Sciatic nerve (tissue), 2 donors: ENCODE measurements around the gene CDCA4. TPM values are rescaled to one million over a fixed set of nuclear protein-coding genes. Genes with fewer than 3 reads are reported as not detected.

ENCODE experiments used
- ATAC-seq: fragments of 200-7000 bp; cut with Tn5 transposase; one replicate; pipeline ENCODE4 v1.9.1; 2020; ENCODE audit warnings: mild to moderate bottlenecking, moderate library complexity
- DNase-seq: peaks from one replicate; pipeline ENCODE4 v3.0.0-alpha.2; 2020; ENCODE audit warnings: low spot score
- intact Hi-C: fragments of 100-400 bp; cut with DNase I; formaldehyde crosslinking; loops from one replicate; pipeline ENCODE4 v1.14.2; 2022
- total RNA-seq: library from RNA; stranded (reverse); fragmentation: NEBNext Ultra II Directional; extraction: Animal tissue kit (Norgen Biotek cat#: 25700); gene quantifications from one replicate; pipeline ENCODE4 v1.2.1, GENCODE V29; 2021
- donor health status: DM: no; HTN: no; CAD: no.
- donor health status: DM: no; HTN: no; CAD: no.

CDCA4 gene
- total RNA-seq, 1 donor from 2014 or later, result 5.5 TPM

DNA sequence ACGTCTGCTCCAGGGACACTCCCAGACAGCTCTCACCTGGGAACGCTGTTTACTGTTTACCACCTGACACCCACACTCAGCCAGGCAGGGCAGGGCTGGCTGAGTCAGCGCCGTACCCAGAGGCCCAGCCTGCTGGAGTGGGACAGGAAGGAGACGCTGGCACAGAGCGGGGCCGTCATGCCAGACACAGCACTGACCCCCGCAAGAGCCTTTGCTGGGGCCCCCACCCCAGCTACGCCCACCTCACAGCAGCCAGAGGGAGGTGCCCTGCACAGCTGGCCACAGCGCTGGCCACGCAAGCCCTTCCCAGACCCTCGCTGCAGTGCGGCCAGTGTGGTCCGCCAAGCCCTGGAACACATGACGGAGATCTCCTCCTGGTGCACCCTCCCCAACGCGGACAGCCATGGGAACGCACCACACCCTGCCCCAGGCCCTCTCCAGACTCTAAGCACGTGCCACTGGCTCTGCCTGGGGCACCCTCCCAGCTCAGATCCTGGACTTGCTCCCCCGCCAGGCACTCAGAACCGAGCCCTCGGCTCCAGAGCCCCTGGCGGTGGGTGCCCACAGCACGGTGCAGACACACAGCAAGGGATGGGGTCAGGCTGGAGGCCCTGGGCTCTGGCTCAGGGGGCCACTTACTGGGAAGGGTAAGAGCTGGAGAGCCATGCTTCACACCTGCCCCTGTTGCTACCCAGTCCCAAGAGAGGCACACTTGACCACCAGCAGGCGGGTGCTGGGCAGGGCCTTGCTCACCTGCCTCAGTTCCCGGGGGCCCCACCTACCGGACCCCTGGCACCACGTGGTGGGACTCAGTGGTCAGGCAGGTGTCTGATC lies 48.4 kb downstream of the CDCA4 start:
- DNase-seq (no peak), ATAC-seq (peak; percentile 65)
- intact Hi-C loops, result no loop called here

DNA sequence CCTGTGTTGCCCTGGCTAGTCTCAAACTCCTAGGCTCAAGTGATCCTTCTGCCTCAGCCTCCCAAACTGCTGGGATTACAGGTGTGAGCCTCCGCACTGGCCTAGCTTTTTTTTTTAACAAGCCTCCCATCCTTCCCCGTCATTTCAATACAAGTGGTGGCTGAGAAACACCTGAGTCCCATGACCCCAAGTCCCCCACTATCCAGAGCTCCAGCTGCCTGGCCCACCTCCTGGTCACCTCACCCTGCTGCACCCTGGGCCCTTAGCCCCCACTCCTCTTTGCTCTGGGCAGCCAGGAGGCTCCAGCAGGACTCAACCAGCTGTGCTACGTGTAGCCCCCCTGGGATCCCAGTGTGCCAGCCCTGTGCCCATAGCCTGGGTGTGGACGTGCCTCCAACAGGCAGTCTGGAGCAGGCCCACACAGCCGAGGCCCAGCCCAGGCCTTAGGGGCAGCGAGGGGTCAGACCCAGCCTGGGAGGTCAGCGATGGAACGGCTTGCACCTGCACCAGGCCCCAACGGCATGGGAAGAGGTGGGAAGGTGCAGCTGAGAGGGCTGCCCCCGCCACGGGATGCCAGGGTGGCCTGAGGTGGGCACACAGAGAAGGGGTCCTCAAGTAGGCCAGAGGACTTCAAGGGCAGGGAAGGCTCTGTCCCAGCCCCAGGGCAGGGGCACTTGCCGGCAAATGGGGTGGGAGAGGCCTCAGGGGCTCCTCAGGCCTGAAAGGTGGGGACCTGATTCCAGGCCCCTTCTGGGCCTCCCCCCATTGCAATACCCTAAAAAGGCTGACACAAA lies 49.2 kb downstream of the CDCA4 start:
- no peak for ATAC-seq
- intact Hi-C loops, result no loop called here
- DNase-seq, result no peak

DNA sequence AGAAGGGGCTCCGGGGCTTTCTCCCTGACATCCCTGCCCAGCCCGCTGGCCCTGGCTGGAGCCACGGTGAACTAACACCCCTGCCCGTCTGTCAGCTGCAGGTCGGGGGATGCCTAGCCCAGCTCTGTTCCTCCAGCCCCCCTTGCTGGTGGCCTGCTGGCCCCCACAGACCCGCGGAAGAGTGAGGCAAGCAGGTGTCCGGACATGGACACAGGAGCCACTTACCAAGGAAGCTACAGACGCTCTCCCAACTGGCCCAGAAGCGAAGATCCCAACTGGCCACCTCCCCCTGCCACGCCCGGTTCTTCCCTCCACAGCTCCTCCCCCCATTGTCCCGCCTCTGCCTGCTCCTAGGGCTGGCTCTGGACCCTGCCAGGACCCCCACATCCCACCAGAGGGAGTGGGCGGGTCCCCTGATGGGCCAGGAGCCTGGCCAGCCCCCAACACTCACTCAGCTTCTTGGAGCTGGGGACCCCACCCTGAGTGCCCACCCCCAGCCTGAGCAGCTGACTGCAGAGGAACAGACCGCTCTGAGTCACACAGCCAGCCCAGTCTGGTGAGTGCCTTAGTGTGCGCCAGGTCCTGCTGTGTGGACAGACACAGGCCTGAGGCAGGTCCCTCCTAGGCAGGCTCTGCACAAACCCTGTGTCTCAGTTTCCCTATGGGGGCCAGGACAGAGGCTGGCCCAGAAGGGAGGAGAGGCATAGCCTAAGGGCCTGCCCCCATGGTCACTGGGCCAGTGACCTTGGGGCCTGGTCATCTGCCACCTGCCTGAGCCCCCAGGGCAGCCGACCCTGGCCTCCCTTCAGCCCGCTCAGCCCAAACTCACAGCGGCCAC lies 50.4 kb downstream of the CDCA4 start:
- intact Hi-C loops, result no loop called here
- peak; percentile 63 for ATAC-seq
- DNase-seq, result peak; percentile 83

DNA sequence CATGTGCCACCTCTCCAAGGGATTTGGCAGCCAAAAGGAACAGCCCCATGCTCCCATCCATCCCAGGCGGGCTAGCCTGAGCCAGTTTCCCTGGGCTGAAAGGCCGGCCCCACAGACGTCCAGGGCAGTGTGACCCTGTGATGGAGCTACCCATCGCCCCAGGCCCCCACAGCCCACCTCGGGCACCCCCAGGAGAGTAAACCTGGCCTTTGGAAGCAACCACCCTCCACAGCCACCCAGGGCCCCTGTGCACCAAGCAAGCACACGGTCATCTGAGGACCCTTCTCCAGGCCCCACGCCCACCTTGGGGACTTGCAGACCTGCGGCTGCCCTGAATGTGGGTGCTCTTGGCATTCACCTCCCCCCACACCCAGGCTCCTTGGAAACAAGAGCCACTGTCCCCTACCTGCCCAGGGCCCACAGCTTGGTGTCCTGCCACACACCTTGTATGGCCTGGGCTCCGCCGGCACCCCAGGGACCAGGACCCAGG lies 51.1 kb downstream of the CDCA4 start:
- intact Hi-C loops, result no loop called here
- DNase-seq (no peak), ATAC-seq (no peak)

DNA sequence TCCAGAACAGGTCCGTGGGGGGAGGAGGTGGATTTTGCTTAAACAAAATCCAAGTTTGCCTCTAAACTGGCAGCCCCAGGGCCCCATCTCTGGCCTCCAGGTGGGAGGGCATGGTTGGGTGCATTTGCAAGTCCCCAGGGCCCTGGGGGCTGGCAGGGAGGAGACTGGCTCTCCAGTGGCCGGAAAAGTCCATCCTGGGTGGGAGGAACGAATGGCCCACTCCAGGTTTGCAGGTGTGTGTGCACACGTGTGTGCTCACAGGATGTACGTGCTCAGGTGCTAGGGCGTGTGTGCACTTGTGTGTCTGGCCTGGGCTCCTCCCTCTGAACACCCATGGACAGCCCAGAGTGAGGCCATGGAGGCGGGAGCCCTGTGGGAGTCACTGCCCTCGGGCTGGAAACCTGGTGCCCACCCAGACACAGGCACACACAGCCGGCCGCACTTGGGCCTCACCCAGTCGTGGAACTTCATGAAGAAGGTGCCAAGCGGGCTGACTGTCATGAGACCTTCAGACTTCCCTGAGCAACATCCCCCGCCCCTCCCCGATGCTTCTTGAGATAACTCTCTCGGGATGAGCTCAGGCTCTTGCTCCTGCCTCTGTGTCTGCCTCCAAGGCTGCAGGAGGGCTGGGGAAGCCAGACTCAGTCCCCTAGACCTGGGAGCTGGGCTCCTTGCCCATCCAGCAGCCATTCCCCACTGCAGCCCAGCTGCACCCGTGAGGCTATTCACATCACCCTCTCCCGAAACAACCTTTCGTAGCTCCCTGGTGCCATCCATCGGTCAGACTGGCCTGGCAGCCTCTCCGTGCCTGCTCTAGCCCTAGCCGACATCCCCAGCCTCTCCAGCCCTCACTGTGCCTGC lies 52.1 kb downstream of the CDCA4 start:
- ATAC-seq (no peak), DNase-seq (no peak)
- intact Hi-C loops, result no loop called here

DNA sequence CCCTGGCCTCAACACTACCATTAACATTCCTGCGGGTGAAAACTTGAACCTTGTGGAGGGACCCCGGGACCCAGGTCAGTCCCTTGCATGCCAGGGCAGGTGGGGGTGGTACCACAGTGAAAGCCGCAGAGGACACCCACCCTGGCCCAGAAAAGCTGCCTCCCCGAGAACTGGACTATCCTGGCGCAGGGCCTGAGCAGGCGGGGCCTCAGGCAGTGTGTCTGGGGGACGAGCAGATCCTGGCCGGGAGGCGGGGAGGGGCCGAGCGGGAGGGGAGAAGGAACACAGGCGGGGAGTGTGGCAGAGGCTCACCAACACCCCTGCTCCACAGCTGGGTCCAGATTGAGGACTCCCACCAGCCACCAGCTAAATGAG lies 52.7 kb downstream of the CDCA4 start:
- intact Hi-C loops, result no loop called here
- peak; percentile 74 for ATAC-seq
- peak; percentile 88 for DNase-seq

DNA sequence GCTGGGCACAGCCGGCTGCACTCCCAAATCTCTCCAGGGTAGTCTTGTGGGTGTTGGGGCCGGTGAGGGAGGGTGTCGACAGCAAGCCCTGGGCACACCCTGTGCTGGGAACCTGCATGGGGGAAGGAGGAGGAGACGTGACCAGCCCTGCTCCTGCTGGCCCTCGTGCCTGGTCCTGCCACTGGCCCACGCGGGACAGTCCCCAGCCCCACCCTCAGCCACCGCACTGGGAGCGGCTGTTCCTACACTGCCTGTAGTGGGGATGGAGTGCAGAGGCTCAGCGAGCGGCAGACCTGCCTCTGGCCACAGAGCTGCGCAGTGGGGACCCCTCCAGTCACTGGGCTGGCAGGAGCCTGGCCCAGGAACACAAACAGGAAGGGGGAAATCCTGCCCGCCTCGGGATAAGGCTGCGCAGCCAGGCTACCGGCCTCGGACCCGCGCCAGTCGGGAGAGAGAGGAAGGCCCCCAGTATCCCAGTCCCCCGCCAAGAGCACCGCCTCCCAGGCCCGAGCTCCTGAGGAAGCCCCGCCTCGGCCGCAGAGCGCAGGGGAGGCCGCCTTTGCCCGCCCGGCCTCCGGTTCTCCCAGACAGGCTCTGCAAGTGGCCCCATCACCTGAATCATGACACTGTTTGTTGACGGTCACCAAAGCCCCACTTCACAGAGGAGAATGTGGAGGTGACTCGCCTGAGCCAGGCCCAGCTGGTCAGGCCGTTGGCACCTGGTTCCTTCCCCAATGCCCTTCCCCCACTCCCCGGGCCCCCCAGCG lies 53.3 kb downstream of the CDCA4 start:
- no peak for DNase-seq
- intact Hi-C loops, result no loop called here
- peak; percentile 58 for ATAC-seq

DNA sequence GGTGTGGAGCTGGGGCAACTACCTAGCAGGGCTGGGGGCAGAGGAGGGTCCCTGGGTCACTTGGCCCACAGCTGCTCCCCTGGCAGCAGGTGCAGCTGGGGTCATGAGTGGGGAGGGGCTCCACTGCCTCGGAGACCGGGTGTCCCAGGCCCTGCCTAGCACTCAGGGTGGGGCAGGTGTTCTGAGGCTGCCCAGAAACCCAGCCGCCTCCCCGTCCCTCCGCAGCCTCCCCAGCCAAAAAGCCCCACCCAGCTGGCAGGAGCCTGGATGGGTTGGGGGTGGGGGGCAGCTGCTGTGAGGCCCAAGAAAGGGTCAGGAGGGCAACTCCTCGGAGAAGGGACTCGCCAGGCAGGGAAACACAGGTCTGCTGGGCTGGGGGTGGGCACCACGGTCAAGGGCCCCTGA lies 53.9 kb downstream of the CDCA4 start:
- no peak for DNase-seq
- peak; percentile 4 for ATAC-seq
- intact Hi-C loops, result no loop called here

DNA sequence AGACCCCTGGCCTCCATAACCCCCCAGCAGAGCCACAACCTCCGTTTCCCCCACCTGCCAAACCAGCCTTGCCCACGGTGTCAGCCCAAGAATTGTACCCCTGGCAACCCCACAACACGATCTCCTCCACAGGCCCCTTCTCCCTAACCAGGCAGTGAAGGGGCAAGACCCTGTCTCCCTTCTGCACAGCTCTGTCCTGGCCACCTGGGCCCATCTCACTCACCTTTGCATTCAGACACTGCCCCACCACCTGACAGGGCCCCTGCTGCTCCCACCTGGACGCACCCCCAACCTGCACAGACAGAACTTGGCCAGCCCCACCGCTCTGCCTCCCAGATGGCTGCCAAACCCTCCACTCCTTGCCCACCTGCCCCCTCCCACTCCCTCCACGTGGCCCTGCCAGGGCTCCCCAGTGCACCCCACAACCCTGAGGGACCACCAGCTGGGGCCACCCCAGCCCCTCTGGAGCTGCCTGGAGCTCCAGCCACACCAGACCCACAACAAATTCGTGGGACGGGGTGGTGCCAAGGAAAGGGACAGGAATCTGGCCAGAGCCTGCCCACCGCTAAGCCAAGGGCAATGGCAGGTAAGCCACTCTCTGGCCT lies 54.5 kb downstream of the CDCA4 start:
- DNase-seq (no peak), ATAC-seq (no peak)
- intact Hi-C loops, result no loop called here

DNA sequence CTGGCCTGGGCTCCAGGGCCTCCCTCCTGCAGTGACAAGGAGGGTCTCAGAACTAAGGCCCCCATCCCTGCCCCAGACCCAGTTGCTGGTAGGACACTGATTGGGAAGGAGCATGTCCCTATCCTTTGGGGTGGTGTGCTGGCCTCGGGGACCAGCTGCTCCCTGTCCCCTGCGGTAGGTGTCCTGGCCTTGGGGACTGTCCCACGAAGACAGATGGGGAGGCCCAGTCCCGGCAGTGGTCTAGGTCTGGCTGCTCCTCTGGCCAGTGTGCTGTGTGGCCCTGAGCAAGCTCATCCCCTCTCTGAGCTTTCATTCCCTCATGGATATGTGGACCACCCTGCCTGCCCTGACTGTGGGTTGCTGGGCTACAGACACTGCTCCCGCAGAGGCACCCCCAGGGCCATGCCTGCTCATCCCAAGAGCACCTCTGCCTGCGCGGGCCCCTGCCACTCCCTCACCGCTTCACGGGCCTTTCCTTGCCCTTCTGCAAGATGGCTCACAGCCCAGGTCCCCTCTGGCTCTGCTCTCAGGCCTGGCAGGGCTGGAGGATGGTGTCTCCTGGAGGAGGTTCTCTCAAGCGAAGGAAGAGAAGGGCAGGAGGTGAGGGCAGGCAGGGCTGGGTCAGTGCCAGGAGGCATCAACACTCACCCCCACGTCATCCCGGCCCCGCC lies 55.2 kb downstream of the CDCA4 start:
- intact Hi-C loops, result no loop called here
- no peak for DNase-seq
- no peak for ATAC-seq

DNA sequence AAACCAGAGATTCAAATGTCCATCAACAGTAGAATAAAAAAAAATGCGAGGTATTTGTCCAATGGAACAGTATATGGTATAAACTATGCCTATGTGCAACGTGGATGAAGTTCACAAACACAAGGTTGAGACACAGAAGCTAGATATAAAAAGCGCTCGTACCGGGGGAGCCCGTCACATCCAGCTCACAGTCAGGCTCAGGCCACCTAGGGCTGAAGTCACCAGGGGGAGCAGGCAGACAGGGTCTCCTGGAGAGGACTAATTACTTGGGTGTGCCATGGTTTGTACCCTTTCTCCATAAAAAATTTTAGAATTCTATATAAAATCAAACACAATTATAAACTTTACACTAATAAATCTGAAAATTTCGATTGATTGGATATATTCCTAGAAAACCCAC lies 56.3 kb downstream of the CDCA4 start:
- ATAC-seq (no peak), DNase-seq (no peak)
- intact Hi-C loops, result no loop called here

Other genes starting within 250 kb of the CDCA4 start
- 90.4 TPM for gene AKT1, start 225.3 kb downstream of the CDCA4 start, total RNA-seq
- gene ZBTB42, start 220.0 kb downstream of the CDCA4 start, total RNA-seq, result 3.6 TPM
- 15.3 TPM for gene CEP170B, start 155.8 kb downstream of the CDCA4 start, total RNA-seq
- 7.0 TPM for gene PLD4, start 96.2 kb downstream of the CDCA4 start, total RNA-seq
- 77.7 TPM for gene AHNAK2, start 42.7 kb downstream of the CDCA4 start, total RNA-seq
- gene CLBA1, start 35.3 kb downstream of the CDCA4 start, total RNA-seq, result 6.1 TPM
- 3.2 TPM for gene GPR132, start 44.3 kb upstream of the CDCA4 start, total RNA-seq
- gene JAG2, start 147.7 kb upstream of the CDCA4 start, total RNA-seq, result 24.9 TPM
- gene NUDT14, start 160.2 kb upstream of the CDCA4 start, total RNA-seq, result 21.7 TPM
- 34.7 TPM for gene BTBD6, start 227.4 kb upstream of the CDCA4 start, total RNA-seq